Loucy (cell line): ENCODE measurements around the gene SPTLC3.

Source experiments
- CTCF ChIP-seq: fragments of 200-600 bp; sonication (generic); conservative IDR thresholded peaks from 2 replicates; pipeline ENCODE4 v1.5.1; 2014; ENCODE audit warnings: mild to moderate bottlenecking, antibody characterized with exemption, low read length
- EZH2phosphoT487 ChIP-seq: fragments of 200-600 bp; IDR thresholded peaks from 2 replicates; pipeline ENCODE4 v1.6.1; 2018; ENCODE audit warnings: antibody characterized with exemption, mild to moderate bottlenecking, moderate library complexity, borderline replicate concordance

- TF ChIP-seq CTCF: no peak
- TF ChIP-seq EZH2phosphoT487: no peak
These were observed 8.5 kb downstream of the SPTLC3 start for GRCh38 chr20:13017235-13017634.
